Smooth muscle cell (in vitro differentiated cells): Measurements from ENCODE around the gene MMRN1. TPM values are rescaled to one million over a fixed set of nuclear protein-coding genes. Genes with fewer than 3 reads are reported as not detected.

Experiments used
- DNase-seq: peaks from one replicate; lab custom pipeline; 2025; ENCODE audit not compliant: unreplicated experiment; lab: John Stamatoyannopoulos, UW
- H2AFZ ChIP-seq: fragments of 200-600 bp; sonication (generic); 2 replicates; pipeline ENCODE4 v1.6.0; 2016; ENCODE audit warnings: antibody characterized with exemption, low read depth, mild to moderate bottlenecking
- H3F3A ChIP-seq: fragments of 200-600 bp; sonication (generic); 2 replicates; pipeline ENCODE4 v1.6.0; 2017; ENCODE audit warnings: antibody characterized with exemption, low read depth
- H3K27ac ChIP-seq: fragments of 200-600 bp; sonication (generic); 2 replicates; pipeline ENCODE4 v1.5.1; 2016; ENCODE audit warnings: low read depth, mild to moderate bottlenecking
- H3K27me3 ChIP-seq: fragments of 200-600 bp; sonication (generic); 2 replicates; pipeline ENCODE4 v1.6.1; 2016; ENCODE audit warnings: low read depth, mild to moderate bottlenecking
- H3K36me3 ChIP-seq: fragments of 200-600 bp; sonication (generic); 2 replicates; pipeline ENCODE4 v1.5.1; 2016; ENCODE audit warnings: low read depth
- H3K4me1 ChIP-seq: fragments of 200-600 bp; sonication (generic); 2 replicates; pipeline ENCODE4 v1.5.1; 2016; ENCODE audit warnings: low read depth
- H3K4me2 ChIP-seq: fragments of 200-600 bp; sonication (generic); 2 replicates; pipeline ENCODE4 v1.6.0; 2016; ENCODE audit warnings: mild to moderate bottlenecking
- H3K4me3 ChIP-seq: fragments of 200-600 bp; sonication (generic); 2 replicates; pipeline ENCODE4 v1.5.1; 2016; ENCODE audit warnings: mild to moderate bottlenecking
- H3K79me2 ChIP-seq: fragments of 200-600 bp; sonication (generic); 2 replicates; pipeline ENCODE4 v1.6.0; 2016; ENCODE audit warnings: low read depth, mild to moderate bottlenecking
- H3K9ac ChIP-seq: fragments of 200-600 bp; sonication (generic); 2 replicates; pipeline ENCODE4 v1.6.0; 2016; ENCODE audit warnings: low read depth
- H3K9me3 ChIP-seq: fragments of 200-600 bp; sonication (generic); replicated peaks from 2 replicates; pipeline ENCODE4 v1.5.1; 2016; ENCODE audit warnings: low read depth
- H4K20me1 ChIP-seq: fragments of 200-600 bp; sonication (generic); 2 replicates; pipeline ENCODE4 v1.6.0; 2016; ENCODE audit warnings: low read depth
- whole genome bisulfite sequencing: methylation state at CpG from one replicate; pipeline ENCODE4 v1.1.7; 2016; ENCODE audit warnings: low lambda C conversion rate; 5-methylcytosine and 5-hydroxymethylcytosine counted together
- polyA plus RNA-seq: library from polyadenylated mRNA; unstranded; fragments of >200 nt; fragmentation: Nextera tagmentation; extraction: Ambion mirVana; gene quantifications from 2 replicates; pipeline ENCODE4 v1.2.1, GENCODE V29; 2016
- total RNA-seq: library from RNA; depleted of rRNA; stranded (reverse); fragments of >200 nt; gene quantifications from 2 replicates; pipeline ENCODE4 v1.2.3, GENCODE V29; 2014
- TF ChIP-seq, protein P1 (sequence below): fragments of 200-600 bp; sonication (generic); IDR thresholded peaks from 2 replicates; pipeline ENCODE4 v1.5.1; 2017; ENCODE audit warnings: borderline replicate concordance, mild to moderate bottlenecking, antibody characterized with exemption; ENCODE audit not compliant: insufficient read depth, poor library complexity, severe bottlenecking

MMRN1 gene
- total and polyA plus RNA-seq, 2 experiments from 2014 or later, result 0.04 TPM; not detected in 1

DNA sequence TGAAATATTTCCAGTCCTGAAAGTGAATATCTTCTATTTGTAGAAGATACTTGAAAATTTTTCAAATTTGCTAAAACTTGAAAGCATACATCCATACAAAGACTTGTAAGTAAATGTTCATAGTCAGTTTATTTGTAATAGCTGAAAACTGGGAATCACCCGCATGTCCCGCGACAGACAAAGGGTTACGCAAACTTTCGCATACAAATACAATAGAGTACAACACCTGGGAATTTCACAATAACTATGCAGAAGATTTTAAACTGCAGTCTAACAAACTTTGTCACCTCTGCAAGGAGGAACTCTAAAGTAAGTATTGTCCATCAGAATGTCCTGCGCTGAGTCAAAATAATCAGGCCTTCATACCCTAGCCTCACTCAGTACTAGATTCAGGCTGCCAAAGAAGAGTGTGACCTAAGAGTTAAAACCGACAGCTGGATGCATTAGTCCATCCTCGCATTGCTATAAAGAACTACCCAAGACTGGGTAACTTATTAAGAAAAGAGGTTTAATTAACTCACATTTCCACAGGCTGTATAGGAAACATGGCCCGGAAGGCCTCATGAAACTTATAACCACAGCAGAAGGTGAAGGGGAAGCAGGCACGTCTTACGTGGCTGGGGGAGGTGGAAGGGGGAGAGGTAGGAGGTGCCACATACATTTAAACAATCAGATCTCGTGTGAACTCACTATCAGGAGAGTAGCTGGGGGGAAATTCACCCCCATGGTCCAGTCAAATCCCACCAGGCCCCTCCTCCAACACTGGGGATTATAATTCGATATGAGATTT lies 60.4 kb downstream of the MMRN1 start:
- DNase-seq, result no peak
- Histone ChIP-seq H3K4me2 (no peak overlapping the region), H3K27ac (no peak overlapping the region), H3F3A (no peaks in the 10 kb centered on the region), H4K20me1 (no peaks in the 10 kb centered on the region), H3K36me3 (no peaks in the 10 kb centered on the region), H3K79me2 (no peaks in the 10 kb centered on the region), H3K4me3 (no peak overlapping the region), H3K27me3 (no peaks in the 10 kb centered on the region), H2AFZ (no peak overlapping the region), H3K4me1 (peaks cover 10% of the 10 kb centered on the region), H3K9ac (no peak overlapping the region), H3K9me3 (no peaks in the 10 kb centered on the region)
- TF ChIP-seq, protein P1, sequence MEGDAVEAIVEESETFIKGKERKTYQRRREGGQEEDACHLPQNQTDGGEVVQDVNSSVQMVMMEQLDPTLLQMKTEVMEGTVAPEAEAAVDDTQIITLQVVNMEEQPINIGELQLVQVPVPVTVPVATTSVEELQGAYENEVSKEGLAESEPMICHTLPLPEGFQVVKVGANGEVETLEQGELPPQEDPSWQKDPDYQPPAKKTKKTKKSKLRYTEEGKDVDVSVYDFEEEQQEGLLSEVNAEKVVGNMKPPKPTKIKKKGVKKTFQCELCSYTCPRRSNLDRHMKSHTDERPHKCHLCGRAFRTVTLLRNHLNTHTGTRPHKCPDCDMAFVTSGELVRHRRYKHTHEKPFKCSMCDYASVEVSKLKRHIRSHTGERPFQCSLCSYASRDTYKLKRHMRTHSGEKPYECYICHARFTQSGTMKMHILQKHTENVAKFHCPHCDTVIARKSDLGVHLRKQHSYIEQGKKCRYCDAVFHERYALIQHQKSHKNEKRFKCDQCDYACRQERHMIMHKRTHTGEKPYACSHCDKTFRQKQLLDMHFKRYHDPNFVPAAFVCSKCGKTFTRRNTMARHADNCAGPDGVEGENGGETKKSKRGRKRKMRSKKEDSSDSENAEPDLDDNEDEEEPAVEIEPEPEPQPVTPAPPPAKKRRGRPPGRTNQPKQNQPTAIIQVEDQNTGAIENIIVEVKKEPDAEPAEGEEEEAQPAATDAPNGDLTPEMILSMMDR, result no peak
- WGBS, result 88% methylated on average over 13 of the region's 13 CpGs

DNA sequence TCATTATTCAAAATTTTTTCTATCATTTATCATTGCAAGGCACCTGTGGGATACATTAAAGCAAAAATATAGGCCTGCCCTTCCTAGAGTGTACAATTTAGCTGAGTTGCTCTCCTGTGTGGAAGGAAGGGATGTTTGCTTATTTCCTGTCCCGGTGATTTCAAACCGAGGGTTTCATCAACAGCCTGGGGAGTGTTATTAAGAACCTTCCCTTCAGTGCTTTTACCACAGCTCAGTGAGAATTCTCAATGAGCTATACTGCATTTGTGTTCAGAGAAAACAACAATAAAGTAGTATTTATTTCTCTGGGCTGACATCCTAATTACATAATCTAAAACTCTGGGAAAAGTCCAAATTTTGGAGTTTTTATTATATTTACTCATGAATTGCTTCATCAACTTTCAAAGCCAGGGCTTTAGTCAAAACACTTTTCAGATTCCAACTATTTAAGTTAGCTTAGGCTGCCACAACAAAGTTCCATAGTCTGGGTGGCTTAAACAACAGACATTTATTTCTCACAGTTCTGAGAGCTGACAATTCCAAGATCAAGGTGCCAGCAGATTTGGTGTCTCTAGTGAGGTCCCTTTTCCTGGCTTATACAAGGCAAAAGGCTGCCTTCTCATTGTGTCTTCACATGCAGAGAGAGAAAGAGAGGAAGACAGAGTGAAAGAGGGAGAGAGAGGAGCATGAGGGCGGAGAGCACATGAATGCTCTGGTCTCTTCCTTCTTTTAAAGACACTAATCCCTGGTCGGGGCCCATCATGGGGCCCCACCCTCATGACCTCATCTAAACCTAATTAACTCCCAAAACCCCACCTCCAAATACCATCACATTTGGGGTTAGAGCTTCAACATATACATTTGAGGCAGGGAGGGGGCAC lies 62.6 kb downstream of the MMRN1 start:
- Histone ChIP-seq H3K9ac (no peak overlapping the region), H3K36me3 (no peaks in the 10 kb centered on the region), H3K4me3 (no peak overlapping the region), H3K4me2 (no peak overlapping the region), H3F3A (no peaks in the 10 kb centered on the region), H3K27ac (no peak overlapping the region), H3K27me3 (no peaks in the 10 kb centered on the region), H4K20me1 (no peaks in the 10 kb centered on the region), H3K9me3 (no peaks in the 10 kb centered on the region), H2AFZ (peak overlapping the region; percentile 9), H3K79me2 (no peaks in the 10 kb centered on the region), H3K4me1 (peaks cover 10% of the 10 kb centered on the region)
- DNase-seq, result no peak
- WGBS, result 54% methylated on average over 4 of the region's 4 CpGs
- TF ChIP-seq, protein P1, result no peak

DNA sequence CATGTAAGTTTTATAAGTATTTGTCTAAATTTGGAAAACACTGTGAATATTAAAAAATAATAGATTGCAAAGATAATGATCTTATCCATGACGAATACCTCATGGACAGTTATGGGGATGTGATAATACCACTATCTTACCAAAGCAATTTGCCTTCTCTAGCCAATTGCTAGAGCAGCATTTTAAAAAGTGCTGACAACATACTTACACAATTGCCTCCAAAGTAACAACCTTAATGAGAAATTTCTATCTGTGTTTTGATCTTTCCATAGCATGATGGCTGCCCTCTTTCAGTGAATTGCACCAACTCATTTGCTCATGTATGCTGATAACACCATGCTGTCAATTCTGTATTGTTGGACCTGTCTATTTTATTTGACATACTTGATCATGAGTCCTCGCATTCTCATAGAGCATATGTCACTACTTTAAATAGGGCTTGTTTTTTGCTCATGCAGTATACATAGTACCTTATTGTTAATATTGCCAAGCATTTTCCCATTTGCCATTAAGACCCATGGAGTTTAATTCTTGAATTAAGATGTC lies 87.2 kb downstream of the MMRN1 start:
- no peaks in the 10 kb centered on the region for H3K36me3 ChIP-seq
- DNase-seq, result no peak
- no peaks in the 10 kb centered on the region for H3K79me2 ChIP-seq
- H3K9me3 ChIP-seq, result no peaks in the 10 kb centered on the region
- H4K20me1 ChIP-seq, result no peaks in the 10 kb centered on the region
- H2AFZ ChIP-seq, result no peak overlapping the region
- no peak overlapping the region for H3K9ac ChIP-seq
- WGBS, result 97% methylated on average over 2 of the region's 2 CpGs
- TF ChIP-seq, protein P1, result no peak
- H3K4me3 ChIP-seq, result no peak overlapping the region
- H3K27me3 ChIP-seq, result no peaks in the 10 kb centered on the region
- no peaks in the 10 kb centered on the region for H3F3A ChIP-seq
- no peak overlapping the region for H3K27ac ChIP-seq
- H3K4me2 ChIP-seq, result no peak overlapping the region
- H3K4me1 ChIP-seq, result no peaks in the 10 kb centered on the region
